Suprapubic skin (tissue), 4 donors: Measurements from ENCODE around the gene PRR5. TPM values are rescaled to one million over a fixed set of nuclear protein-coding genes. Genes with fewer than 3 reads are reported as not detected.
A peak's percentile ranks its signal among the peaks of the same experiment; 100 is the strongest.

Experiments
- DNase-seq, 2 donors: peaks; one replicate each; pipeline ENCODE4 v3.0.0-alpha.2; 2019; ENCODE audit warnings: low spot score in 2 of 2
- H3K27ac ChIP-seq: fragments of 200-600 bp; sonication (generic); one replicate; pipeline ENCODE4 v1.5.1; 2019
- H3K27me3 ChIP-seq: fragments of 200-600 bp; sonication (generic); one replicate; pipeline ENCODE4 v1.5.1; 2019
- H3K36me3 ChIP-seq: fragments of 200-600 bp; sonication (generic); one replicate; pipeline ENCODE4 v1.5.1; 2019
- H3K4me1 ChIP-seq: fragments of 200-600 bp; sonication (generic); one replicate; pipeline ENCODE4 v1.5.1; 2019
- H3K4me3 ChIP-seq: fragments of 200-600 bp; sonication (generic); one replicate; pipeline ENCODE4 v1.5.1; 2019; ENCODE audit warnings: mild to moderate bottlenecking
- H3K9me3 ChIP-seq: fragments of 200-600 bp; sonication (generic); one replicate; pipeline ENCODE4 v1.5.1; 2019
- CTCF ChIP-seq, 2 donors: fragments of 200-600 bp in 1 of 2; fragments of 450-650 bp in 1 of 2; sonication (generic) in 1 of 2; IDR thresholded peaks; one replicate each; pipeline ENCODE4 v1.5.1; 2016 to 2019; ENCODE audit warnings: antibody characterized with exemption in 2 of 2, mild to moderate bottlenecking in 1 of 2, moderate library complexity in 1 of 2
- EP300 ChIP-seq: sonication (generic); formaldehyde crosslinking; IDR thresholded peaks from one replicate; pipeline ENCODE4 v1.6.1; 2017; ENCODE audit warnings: antibody characterized with exemption
- POLR2A ChIP-seq, 2 donors: fragments of 450-650 bp; IDR thresholded peaks; one replicate each; pipeline ENCODE4 v1.6.1; 2017; ENCODE audit warnings: antibody characterized with exemption in 2 of 2, mild to moderate bottlenecking in 2 of 2, moderate library complexity in 2 of 2
- POLR2AphosphoS5 ChIP-seq, 3 donors: sonication (generic); formaldehyde crosslinking; IDR thresholded peaks; one replicate each; pipeline ENCODE4 v1.6.1; 2017; ENCODE audit warnings: antibody characterized with exemption in 3 of 3
- whole genome bisulfite sequencing: methylation state at CpG from one replicate; pipeline ENCODE4 v1.1.5; 2018; 5-methylcytosine and 5-hydroxymethylcytosine counted together
- total RNA-seq, 4 donors: library from RNA; depleted of rRNA; stranded (reverse); fragments of >200 nt; gene quantifications; one replicate each; pipeline ENCODE4 v1.1.0, GENCODE V29; 2016

The PRR5 gene
- total RNA-seq, 4 donors from 2014 or later, result 14.9 to 25.0 (median 20.4) TPM

- Histone ChIP-seq H3K4me1 (peaks cover 14% of the 10 kb centered on the region), H3K27ac (peak overlapping the region; percentile 19), H3K4me3 (no peak overlapping the region), H3K9me3 (no peaks in the 10 kb centered on the region), H3K27me3 (no peaks in the 10 kb centered on the region), H3K36me3 (no peaks in the 10 kb centered on the region)
- 34% methylated on average over 23 of the region's 24 CpGs for WGBS
- DNase-seq, result no peak
- TF ChIP-seq POLR2AphosphoS5 (IDR thresholded peaks at IDR 0.05), result no peak
- TF ChIP-seq CTCF (IDR thresholded peaks at IDR 0.05), result no peak
- no peak for TF ChIP-seq EP300
- TF ChIP-seq POLR2A (IDR thresholded peaks at IDR 0.05), result no peak
Observed at GRCh38 chr22:44691796-44692661, 10.0 kb upstream of the PRR5 start.

GRCh38 chr22:44692662-44693007, 9.4 kb upstream of the PRR5 start:
- H3K27ac ChIP-seq, result peak overlapping the region; percentile 19
- H3K4me3 ChIP-seq, result no peak overlapping the region
- 48% methylated on average over 11 of the region's 11 CpGs for WGBS
- no peaks in the 10 kb centered on the region for H3K27me3 ChIP-seq
- H3K4me1 ChIP-seq, result peaks cover 16% of the 10 kb centered on the region
- no peak for TF ChIP-seq POLR2AphosphoS5 (IDR thresholded peaks at IDR 0.05)
- no peak for TF ChIP-seq POLR2A (IDR thresholded peaks at IDR 0.05)
- TF ChIP-seq EP300, result no peak
- TF ChIP-seq CTCF (IDR thresholded peaks at IDR 0.05), result no peak
- no peak for DNase-seq
- no peaks in the 10 kb centered on the region for H3K36me3 ChIP-seq
- H3K9me3 ChIP-seq, result no peaks in the 10 kb centered on the region

DNA sequence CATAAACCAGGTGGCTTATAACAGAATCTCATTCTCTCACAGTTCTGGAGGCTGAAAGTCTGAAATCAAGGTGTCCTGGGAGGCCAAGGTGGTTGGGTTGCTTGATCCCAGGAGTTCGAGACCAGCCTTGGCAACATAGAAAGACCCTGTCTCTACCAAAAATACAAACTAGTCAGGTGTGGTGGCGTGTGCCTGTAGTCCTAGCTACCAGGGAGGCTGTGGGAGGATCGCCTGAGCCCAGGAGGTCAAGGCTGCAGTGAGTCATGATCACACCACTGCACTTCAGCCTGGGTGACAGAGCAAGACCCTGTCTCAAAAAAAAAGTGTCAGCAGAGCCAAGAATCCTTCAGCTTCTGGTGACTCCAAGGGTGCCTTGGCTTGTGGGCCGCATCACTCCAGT, 8.9 kb upstream of the PRR5 start:
- no peaks in the 10 kb centered on the region for H3K27me3 ChIP-seq
- H3K4me1 ChIP-seq, result peaks cover 21% of the 10 kb centered on the region
- H3K4me3 ChIP-seq, result no peak overlapping the region
- H3K9me3 ChIP-seq, result no peaks in the 10 kb centered on the region
- no peak for TF ChIP-seq CTCF (IDR thresholded peaks at IDR 0.05)
- no peak for TF ChIP-seq EP300
- WGBS, result 100% methylated on average over 1 of the region's 4 CpGs
- peak overlapping the region; percentile 14 for H3K27ac ChIP-seq
- DNase-seq, result no peak
- no peaks in the 10 kb centered on the region for H3K36me3 ChIP-seq

DNA sequence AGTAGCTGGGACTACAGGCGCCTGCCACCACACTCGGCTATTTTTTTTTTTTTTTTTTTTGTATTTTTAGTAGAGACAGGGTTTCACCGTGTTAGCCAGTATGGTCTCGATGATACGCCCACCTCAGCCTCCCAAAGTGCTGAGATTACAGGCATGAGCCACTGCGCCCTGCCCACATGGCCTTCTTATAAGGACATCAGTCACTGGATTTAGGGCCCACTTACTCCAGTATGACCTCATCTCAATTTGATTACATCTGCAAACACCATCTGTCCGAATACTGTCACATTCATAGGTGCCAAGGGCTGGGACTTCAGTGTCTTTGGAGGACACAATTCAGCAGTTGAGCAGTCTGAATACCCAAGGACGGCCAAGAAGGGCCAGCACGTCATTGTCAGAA, 8.2 kb upstream of the PRR5 start:
- H3K4me3 ChIP-seq, result no peak overlapping the region

More for the DNA sequence above, 8.2 kb upstream of the PRR5 start:
- H3K27me3 ChIP-seq, result no peaks in the 10 kb centered on the region
- no peaks in the 10 kb centered on the region for H3K36me3 ChIP-seq
- no peak overlapping the region for H3K27ac ChIP-seq
- H3K4me1 ChIP-seq, result peaks cover 27% of the 10 kb centered on the region
- no peak for DNase-seq
- TF ChIP-seq CTCF (IDR thresholded peaks at IDR 0.05), result no peak
- no peak for TF ChIP-seq POLR2A (IDR thresholded peaks at IDR 0.05)
- TF ChIP-seq EP300, result no peak
- no peak for TF ChIP-seq POLR2AphosphoS5 (IDR thresholded peaks at IDR 0.05)
- H3K9me3 ChIP-seq, result no peaks in the 10 kb centered on the region
- WGBS, result 90% methylated on average over 8 of the region's 9 CpGs
